WTC11 (cell line): Measurements from ENCODE around the gene SHOX. TPM values are rescaled to one million over a fixed set of nuclear protein-coding genes. Genes with fewer than 3 reads are reported as not detected.

Experiments
- ATAC-seq: fragments of 200-7000 bp; cut with Tn5 transposase; 2 replicates; pipeline ENCODE4 v1.10.0; 2021; ENCODE audit warnings: mild to moderate bottlenecking, moderate library complexity
- CTCF ChIA-PET: fragments of 300-600 bp; sonication (Branson Sonifier 250); formaldehyde crosslinking; loops from one replicate; lab custom pipeline; 2021; ENCODE audit warnings: antibody characterized with exemption; lab: Charles Lee
- POLR2A ChIA-PET: fragments of 350-600 bp; sonication (Branson Sonifier 250); formaldehyde crosslinking; loops from one replicate; lab custom pipeline; 2021; ENCODE audit warnings: antibody characterized with exemption; lab: Charles Lee
- DNase-seq: peaks from one replicate; pipeline ENCODE4 v3.0.0; 2021; ENCODE audit warnings: low spot score
- H3K27ac Mint-ChIP-seq: 2 replicates; pipeline ENCODE4 v1.8.0; 2021; ENCODE audit warnings: mixed read lengths
- H3K27me3 Mint-ChIP-seq: 2 replicates; pipeline ENCODE4 v1.8.0; 2021; ENCODE audit warnings: low read depth, mild to moderate bottlenecking, moderate library complexity, mixed read lengths
- H3K36me3 Mint-ChIP-seq: 2 replicates; pipeline ENCODE4 v1.8.0; 2021; ENCODE audit warnings: mixed read lengths
- H3K4me1 Mint-ChIP-seq: 2 replicates; pipeline ENCODE4 v1.8.0; 2022; ENCODE audit warnings: mixed read lengths
- H3K4me3 Mint-ChIP-seq: 2 replicates; pipeline ENCODE4 v1.8.0; 2021; ENCODE audit warnings: mild to moderate bottlenecking, moderate library complexity, mixed read lengths
- H3K9me3 Mint-ChIP-seq: 2 replicates; pipeline ENCODE4 v1.8.0; 2021; ENCODE audit warnings: mixed read lengths
- ELF4 ChIP-seq: sonication (generic); formaldehyde crosslinking; IDR thresholded peaks from 2 replicates; pipeline ENCODE4 v1.8.1; 2022; ENCODE audit warnings: low read depth, mild to moderate bottlenecking, moderate library complexity, missing genetic modification reagents
- FOXJ3 ChIP-seq: sonication (generic); formaldehyde crosslinking; IDR thresholded peaks from 2 replicates; pipeline ENCODE4 v1.9.0; 2021; ENCODE audit warnings: missing genetic modification reagents, mild to moderate bottlenecking, borderline replicate concordance
- KAT7 ChIP-seq: sonication (generic); formaldehyde crosslinking; IDR thresholded peaks from 2 replicates; pipeline ENCODE4 v1.8.1; 2023; ENCODE audit warnings: missing genetic modification reagents, mild to moderate bottlenecking, borderline replicate concordance
- NFE2L1 ChIP-seq: sonication (generic); formaldehyde crosslinking; IDR thresholded peaks from 2 replicates; pipeline ENCODE4 v1.8.1; 2023; ENCODE audit warnings: missing genetic modification reagents
- SP1 ChIP-seq: sonication (generic); formaldehyde crosslinking; conservative IDR thresholded peaks from 2 replicates; pipeline ENCODE4 v1.8.1; 2022; ENCODE audit warnings: missing genetic modification reagents
- ZNF232 ChIP-seq: sonication (generic); formaldehyde crosslinking; IDR thresholded peaks from 2 replicates; pipeline ENCODE4 v1.8.0; 2022; ENCODE audit warnings: mild to moderate bottlenecking, missing genetic modification reagents
- ZNF317 ChIP-seq: sonication (generic); formaldehyde crosslinking; IDR thresholded peaks from 2 replicates; pipeline ENCODE4 v1.8.1; 2023; ENCODE audit warnings: low read depth, mild to moderate bottlenecking, moderate library complexity, missing genetic modification reagents, borderline replicate concordance
- ZNF416 ChIP-seq: fragments of 250-450 bp; sonication (Bioruptor Pico); IDR thresholded peaks from 2 replicates; pipeline ENCODE4 v1.9.0; 2021; ENCODE audit warnings: mild to moderate bottlenecking, inconsistent platforms
- total RNA-seq: library from RNA; stranded (reverse); gene quantifications from 3 replicates; pipeline ENCODE4 v1.2.3, GENCODE V29; 2021
- TF ChIP-seq, protein P1 (sequence below): sonication (generic); formaldehyde crosslinking; IDR thresholded peaks from 2 replicates; pipeline ENCODE4 v1.8.1; 2023; ENCODE audit warnings: mild to moderate bottlenecking, missing genetic modification reagents, borderline replicate concordance
- TF ChIP-seq, protein P2 (sequence below): fragments of 250-450 bp; sonication (Bioruptor Pico); IDR thresholded peaks from 2 replicates; pipeline ENCODE4 v1.9.0; 2021; ENCODE audit warnings: moderate library complexity, mild to moderate bottlenecking, inconsistent platforms, borderline replicate concordance
- TF ChIP-seq, protein P3 (sequence below): fragments of 250-450 bp; sonication (Bioruptor Pico); IDR thresholded peaks from 2 replicates; pipeline ENCODE4 v1.9.0; 2021; ENCODE audit warnings: mild to moderate bottlenecking
- TF ChIP-seq, protein P4 (sequence below): fragments of 250-450 bp; sonication (Bioruptor Pico); IDR thresholded peaks from 2 replicates; pipeline ENCODE4 v1.8.0; 2021; ENCODE audit warnings: mild to moderate bottlenecking
- TF ChIP-seq, protein P5 (sequence below): fragments of 250-450 bp; sonication (Bioruptor Pico); IDR thresholded peaks from 2 replicates; pipeline ENCODE4 v1.9.0; 2021; ENCODE audit warnings: mild to moderate bottlenecking
- TF ChIP-seq, protein P6 (sequence below): fragments of 250-450 bp; sonication (Bioruptor Pico); IDR thresholded peaks from 2 replicates; pipeline ENCODE4 v1.9.0; 2021; ENCODE audit warnings: mild to moderate bottlenecking, borderline replicate concordance
- TF ChIP-seq, protein P7 (sequence below): sonication (generic); formaldehyde crosslinking; IDR thresholded peaks from 2 replicates; pipeline ENCODE4 v1.8.1; 2023; ENCODE audit warnings: mild to moderate bottlenecking, missing genetic modification reagents

The SHOX gene
- total RNA-seq, 1 experiment from 2014 or later = 0.09 TPM

DNA sequence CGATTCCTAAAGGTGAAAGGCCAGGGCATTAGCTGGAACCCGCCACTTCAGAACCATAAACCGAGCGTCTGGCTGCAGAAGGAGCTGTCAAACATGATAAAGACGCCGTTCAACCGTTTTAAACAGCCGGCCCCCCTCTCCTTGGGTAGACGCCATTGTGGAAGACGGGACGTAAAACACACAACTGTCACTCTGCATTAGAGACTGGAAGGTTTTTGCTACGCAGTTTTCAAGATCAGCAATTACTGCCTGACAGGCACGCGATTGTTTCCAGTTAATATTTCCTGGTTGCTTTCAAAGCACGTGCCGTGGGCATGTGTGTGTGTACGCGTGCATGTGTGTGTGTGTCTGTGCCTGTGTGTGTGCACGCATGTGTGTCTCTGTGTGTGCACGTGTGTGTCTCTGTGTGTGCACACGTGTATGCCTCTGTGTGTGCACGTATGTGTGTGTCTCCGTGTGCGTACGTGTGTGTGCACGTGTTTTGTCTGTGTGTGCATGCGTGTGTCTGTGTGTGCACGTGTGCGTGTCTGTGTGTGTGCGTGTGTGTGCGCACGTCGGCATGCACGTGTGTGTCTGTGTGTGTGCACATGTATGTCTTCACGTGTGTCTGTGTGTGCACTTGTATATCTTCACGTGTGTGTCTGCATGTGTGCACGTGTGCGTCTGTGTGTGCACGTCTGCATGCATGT lies 48.8 kb downstream of the SHOX start:
- ChIA-PET POLR2A (no interaction called here), CTCF (no interaction called here)
- H3K4me1 Mint-ChIP-seq = peaks cover 28% of the 10 kb centered on the region
- peaks cover 8% of the 10 kb centered on the region for H3K27me3 Mint-ChIP-seq
- no peak overlapping the region for H3K27ac Mint-ChIP-seq
- no peak overlapping the region for H3K4me3 Mint-ChIP-seq
- peaks cover 8% of the 10 kb centered on the region for H3K9me3 Mint-ChIP-seq
- ATAC-seq (no peak), DNase-seq (no peak)
- TF ChIP-seq ELF4 (CRISPR knock-in tag) (no peak), ZNF416 (CRISPR knock-in tag) (no peak), KAT7 (CRISPR knock-in tag) (no peak), SP1 (CRISPR knock-in tag) (no peak), ZNF317 (CRISPR knock-in tag) (no peak), NFE2L1 (CRISPR knock-in tag) (no peak), ZNF232 (CRISPR knock-in tag) (no peak), FOXJ3 (CRISPR knock-in tag) (no peak)
- TF ChIP-seq, protein P1, sequence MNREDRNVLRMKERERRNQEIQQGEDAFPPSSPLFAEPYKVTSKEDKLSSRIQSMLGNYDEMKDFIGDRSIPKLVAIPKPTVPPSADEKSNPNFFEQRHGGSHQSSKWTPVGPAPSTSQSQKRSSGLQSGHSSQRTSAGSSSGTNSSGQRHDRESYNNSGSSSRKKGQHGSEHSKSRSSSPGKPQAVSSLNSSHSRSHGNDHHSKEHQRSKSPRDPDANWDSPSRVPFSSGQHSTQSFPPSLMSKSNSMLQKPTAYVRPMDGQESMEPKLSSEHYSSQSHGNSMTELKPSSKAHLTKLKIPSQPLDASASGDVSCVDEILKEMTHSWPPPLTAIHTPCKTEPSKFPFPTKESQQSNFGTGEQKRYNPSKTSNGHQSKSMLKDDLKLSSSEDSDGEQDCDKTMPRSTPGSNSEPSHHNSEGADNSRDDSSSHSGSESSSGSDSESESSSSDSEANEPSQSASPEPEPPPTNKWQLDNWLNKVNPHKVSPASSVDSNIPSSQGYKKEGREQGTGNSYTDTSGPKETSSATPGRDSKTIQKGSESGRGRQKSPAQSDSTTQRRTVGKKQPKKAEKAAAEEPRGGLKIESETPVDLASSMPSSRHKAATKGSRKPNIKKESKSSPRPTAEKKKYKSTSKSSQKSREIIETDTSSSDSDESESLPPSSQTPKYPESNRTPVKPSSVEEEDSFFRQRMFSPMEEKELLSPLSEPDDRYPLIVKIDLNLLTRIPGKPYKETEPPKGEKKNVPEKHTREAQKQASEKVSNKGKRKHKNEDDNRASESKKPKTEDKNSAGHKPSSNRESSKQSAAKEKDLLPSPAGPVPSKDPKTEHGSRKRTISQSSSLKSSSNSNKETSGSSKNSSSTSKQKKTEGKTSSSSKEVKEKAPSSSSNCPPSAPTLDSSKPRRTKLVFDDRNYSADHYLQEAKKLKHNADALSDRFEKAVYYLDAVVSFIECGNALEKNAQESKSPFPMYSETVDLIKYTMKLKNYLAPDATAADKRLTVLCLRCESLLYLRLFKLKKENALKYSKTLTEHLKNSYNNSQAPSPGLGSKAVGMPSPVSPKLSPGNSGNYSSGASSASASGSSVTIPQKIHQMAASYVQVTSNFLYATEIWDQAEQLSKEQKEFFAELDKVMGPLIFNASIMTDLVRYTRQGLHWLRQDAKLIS = no peak
- TF ChIP-seq, protein P2, sequence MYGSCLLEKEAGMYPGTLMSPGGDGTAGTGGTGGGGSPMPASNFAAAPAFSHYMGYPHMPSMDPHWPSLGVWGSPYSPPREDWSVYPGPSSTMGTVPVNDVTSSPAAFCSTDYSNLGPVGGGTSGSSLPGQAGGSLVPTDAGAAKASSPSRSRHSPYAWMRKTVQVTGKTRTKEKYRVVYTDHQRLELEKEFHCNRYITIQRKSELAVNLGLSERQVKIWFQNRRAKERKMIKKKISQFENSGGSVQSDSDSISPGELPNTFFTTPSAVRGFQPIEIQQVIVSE (CRISPR knock-in tag) = no peak
- TF ChIP-seq, protein P3, sequence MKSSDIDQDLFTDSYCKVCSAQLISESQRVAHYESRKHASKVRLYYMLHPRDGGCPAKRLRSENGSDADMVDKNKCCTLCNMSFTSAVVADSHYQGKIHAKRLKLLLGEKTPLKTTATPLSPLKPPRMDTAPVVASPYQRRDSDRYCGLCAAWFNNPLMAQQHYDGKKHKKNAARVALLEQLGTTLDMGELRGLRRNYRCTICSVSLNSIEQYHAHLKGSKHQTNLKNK (CRISPR knock-in tag) = no peak
- TF ChIP-seq, protein P4, sequence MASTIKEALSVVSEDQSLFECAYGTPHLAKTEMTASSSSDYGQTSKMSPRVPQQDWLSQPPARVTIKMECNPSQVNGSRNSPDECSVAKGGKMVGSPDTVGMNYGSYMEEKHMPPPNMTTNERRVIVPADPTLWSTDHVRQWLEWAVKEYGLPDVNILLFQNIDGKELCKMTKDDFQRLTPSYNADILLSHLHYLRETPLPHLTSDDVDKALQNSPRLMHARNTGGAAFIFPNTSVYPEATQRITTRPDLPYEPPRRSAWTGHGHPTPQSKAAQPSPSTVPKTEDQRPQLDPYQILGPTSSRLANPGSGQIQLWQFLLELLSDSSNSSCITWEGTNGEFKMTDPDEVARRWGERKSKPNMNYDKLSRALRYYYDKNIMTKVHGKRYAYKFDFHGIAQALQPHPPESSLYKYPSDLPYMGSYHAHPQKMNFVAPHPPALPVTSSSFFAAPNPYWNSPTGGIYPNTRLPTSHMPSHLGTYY (CRISPR knock-in tag) = no peak
- TF ChIP-seq, protein P5, sequence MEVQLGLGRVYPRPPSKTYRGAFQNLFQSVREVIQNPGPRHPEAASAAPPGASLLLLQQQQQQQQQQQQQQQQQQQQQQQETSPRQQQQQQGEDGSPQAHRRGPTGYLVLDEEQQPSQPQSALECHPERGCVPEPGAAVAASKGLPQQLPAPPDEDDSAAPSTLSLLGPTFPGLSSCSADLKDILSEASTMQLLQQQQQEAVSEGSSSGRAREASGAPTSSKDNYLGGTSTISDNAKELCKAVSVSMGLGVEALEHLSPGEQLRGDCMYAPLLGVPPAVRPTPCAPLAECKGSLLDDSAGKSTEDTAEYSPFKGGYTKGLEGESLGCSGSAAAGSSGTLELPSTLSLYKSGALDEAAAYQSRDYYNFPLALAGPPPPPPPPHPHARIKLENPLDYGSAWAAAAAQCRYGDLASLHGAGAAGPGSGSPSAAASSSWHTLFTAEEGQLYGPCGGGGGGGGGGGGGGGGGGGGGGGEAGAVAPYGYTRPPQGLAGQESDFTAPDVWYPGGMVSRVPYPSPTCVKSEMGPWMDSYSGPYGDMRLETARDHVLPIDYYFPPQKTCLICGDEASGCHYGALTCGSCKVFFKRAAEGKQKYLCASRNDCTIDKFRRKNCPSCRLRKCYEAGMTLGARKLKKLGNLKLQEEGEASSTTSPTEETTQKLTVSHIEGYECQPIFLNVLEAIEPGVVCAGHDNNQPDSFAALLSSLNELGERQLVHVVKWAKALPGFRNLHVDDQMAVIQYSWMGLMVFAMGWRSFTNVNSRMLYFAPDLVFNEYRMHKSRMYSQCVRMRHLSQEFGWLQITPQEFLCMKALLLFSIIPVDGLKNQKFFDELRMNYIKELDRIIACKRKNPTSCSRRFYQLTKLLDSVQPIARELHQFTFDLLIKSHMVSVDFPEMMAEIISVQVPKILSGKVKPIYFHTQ = no peak
- TF ChIP-seq, protein P6, sequence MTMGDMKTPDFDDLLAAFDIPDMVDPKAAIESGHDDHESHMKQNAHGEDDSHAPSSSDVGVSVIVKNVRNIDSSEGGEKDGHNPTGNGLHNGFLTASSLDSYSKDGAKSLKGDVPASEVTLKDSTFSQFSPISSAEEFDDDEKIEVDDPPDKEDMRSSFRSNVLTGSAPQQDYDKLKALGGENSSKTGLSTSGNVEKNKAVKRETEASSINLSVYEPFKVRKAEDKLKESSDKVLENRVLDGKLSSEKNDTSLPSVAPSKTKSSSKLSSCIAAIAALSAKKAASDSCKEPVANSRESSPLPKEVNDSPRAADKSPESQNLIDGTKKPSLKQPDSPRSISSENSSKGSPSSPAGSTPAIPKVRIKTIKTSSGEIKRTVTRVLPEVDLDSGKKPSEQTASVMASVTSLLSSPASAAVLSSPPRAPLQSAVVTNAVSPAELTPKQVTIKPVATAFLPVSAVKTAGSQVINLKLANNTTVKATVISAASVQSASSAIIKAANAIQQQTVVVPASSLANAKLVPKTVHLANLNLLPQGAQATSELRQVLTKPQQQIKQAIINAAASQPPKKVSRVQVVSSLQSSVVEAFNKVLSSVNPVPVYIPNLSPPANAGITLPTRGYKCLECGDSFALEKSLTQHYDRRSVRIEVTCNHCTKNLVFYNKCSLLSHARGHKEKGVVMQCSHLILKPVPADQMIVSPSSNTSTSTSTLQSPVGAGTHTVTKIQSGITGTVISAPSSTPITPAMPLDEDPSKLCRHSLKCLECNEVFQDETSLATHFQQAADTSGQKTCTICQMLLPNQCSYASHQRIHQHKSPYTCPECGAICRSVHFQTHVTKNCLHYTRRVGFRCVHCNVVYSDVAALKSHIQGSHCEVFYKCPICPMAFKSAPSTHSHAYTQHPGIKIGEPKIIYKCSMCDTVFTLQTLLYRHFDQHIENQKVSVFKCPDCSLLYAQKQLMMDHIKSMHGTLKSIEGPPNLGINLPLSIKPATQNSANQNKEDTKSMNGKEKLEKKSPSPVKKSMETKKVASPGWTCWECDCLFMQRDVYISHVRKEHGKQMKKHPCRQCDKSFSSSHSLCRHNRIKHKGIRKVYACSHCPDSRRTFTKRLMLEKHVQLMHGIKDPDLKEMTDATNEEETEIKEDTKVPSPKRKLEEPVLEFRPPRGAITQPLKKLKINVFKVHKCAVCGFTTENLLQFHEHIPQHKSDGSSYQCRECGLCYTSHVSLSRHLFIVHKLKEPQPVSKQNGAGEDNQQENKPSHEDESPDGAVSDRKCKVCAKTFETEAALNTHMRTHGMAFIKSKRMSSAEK = no peak
- TF ChIP-seq, protein P7, sequence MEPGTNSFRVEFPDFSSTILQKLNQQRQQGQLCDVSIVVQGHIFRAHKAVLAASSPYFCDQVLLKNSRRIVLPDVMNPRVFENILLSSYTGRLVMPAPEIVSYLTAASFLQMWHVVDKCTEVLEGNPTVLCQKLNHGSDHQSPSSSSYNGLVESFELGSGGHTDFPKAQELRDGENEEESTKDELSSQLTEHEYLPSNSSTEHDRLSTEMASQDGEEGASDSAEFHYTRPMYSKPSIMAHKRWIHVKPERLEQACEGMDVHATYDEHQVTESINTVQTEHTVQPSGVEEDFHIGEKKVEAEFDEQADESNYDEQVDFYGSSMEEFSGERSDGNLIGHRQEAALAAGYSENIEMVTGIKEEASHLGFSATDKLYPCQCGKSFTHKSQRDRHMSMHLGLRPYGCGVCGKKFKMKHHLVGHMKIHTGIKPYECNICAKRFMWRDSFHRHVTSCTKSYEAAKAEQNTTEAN (CRISPR knock-in tag) = no peak
- H3K36me3 Mint-ChIP-seq = no peaks in the 10 kb centered on the region
